Measurements from ENCODE around the gene RRM2.
A peak's percentile ranks its signal among the peaks of the same experiment; 100 is the strongest.

Gene RRM2

GRCh38 chr2:10122500-10123280, at the start of gene RRM2:
Gene RRM2, plus strand, starts transcription at chr2:10122739. Its CDS starts 60 bp downstream, at chr2:10122799.
- peak; percentile 99 for DNase-seq

- no peak for DNase-seq
These were observed 48.8 kb upstream of the RRM2 start for GRCh38 chr2:10073706-10074105.

GRCh38 chr2:10075101-10075500, 47.4 kb upstream of the RRM2 start:
- DNase-seq, result no peak

- no peak for DNase-seq
These were observed 46.8 kb upstream of the RRM2 start for GRCh38 chr2:10075571-10076209.

GRCh38 chr2:10076511-10076910, 46.0 kb upstream of the RRM2 start:
- DNase-seq, result no peak

GRCh38 chr2:10076988-10077527, 45.5 kb upstream of the RRM2 start:
- no peak for DNase-seq

GRCh38 chr2:10078001-10078400, 44.5 kb upstream of the RRM2 start:
- no peak for DNase-seq

- DNase-seq, result no peak
These were observed 43.8 kb upstream of the RRM2 start for GRCh38 chr2:10078704-10079265.

GRCh38 chr2:10079266-10079869, 43.2 kb upstream of the RRM2 start:
- no peak for DNase-seq

- DNase-seq, result no peak
These were observed 42.5 kb upstream of the RRM2 start, which contains the start of gene CYS1 for GRCh38 chr2:10079870-10080535. Gene CYS1, minus strand, starts transcription at chr2:10080411. Its CDS starts 188 bp downstream, at chr2:10080223.

GRCh38 chr2:10080536-10081304, 41.8 kb upstream of the RRM2 start:
- DNase-seq, result peak; percentile 16

GRCh38 chr2:10083046-10083445, 39.5 kb upstream of the RRM2 start:
- no peak for DNase-seq

GRCh38 chr2:10083692-10084211, 38.8 kb upstream of the RRM2 start:
- no peak for DNase-seq

GRCh38 chr2:10084223-10084865, 38.2 kb upstream of the RRM2 start:
- no peak for DNase-seq

- no peak for DNase-seq
These were observed 37.4 kb upstream of the RRM2 start for GRCh38 chr2:10085043-10085667.

- DNase-seq, result no peak
These were observed 36.9 kb upstream of the RRM2 start for GRCh38 chr2:10085668-10086059.

GRCh38 chr2:10086950-10087349, 35.6 kb upstream of the RRM2 start:
- DNase-seq, result no peak

GRCh38 chr2:10087360-10087759, 35.2 kb upstream of the RRM2 start:
- no peak for DNase-seq

GRCh38 chr2:10089565-10090190, 32.9 kb upstream of the RRM2 start:
- DNase-seq, result no peak
